Measurements from ENCODE around the gene TMX1.

The TMX1 gene

DNA sequence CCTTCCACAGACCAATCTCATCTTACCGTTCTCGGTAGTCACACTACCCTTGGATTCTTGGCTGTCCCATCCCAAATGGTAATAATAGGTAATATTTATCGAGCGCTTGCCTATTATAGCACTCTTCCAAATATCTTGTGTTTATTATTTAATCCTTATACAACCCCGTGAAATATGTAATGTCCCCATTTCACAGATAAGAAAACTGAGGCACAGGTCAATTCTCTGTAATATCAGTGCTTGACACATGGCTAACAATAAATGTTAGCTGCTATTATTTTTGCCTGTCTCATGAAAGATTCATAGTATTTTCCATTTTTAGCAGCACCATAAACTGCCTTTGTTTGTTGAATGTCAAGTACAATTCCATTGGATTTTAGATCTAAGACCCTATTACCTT lies 4.5 kb downstream of the TMX1 start:
- no peak for DNase-seq

- DNase-seq = no peak
Measured at GRCh38 chr14:51246032-51246431, 6.0 kb downstream of the TMX1 start.

GRCh38 chr14:51248016-51248987 lies 8.3 kb downstream of the TMX1 start:
- DNase-seq = no peak

GRCh38 chr14:51251486-51251885 lies 11.4 kb downstream of the TMX1 start:
- no peak for DNase-seq

GRCh38 chr14:51253880-51254279 lies 13.8 kb downstream of the TMX1 start:
- DNase-seq = no peak

DNA sequence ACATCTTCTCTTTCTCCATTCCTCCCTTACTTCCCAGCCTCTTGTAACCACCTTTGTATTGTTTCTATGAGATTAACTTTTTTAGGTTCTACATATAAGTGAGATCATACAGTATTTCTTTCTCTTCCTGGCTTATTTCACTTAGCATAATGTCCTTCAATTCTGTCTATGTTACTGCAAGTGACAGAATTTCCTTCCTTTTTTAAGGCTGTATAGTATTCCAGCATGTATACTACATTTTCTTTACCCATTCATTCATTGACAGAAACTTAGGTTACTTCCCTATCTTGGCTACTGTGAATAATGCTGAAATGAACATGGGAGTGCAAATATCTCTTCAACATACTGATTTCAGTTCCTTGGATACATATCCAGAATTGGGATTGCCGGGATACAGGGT lies 18.2 kb downstream of the TMX1 start:
- DNase-seq = no peak

DNA sequence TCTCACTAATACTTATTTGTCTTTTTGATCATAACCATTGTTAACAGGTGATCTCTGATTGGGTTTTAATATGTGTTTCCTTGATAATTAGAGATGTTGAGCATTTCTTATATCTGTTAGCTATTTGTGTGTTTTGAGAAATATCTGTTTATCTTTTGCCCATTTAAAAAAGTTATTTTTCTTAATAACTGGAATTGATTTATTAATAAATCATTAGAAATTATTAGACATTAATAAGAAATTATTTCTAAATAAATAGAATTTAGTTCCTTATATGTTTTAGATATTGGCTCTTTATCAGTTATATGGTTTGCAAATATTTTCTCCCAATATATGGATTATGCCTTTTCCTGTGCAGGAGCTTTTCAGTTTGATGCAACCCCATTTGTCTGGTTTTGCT lies 18.7 kb downstream of the TMX1 start:
- no peak for DNase-seq

DNA sequence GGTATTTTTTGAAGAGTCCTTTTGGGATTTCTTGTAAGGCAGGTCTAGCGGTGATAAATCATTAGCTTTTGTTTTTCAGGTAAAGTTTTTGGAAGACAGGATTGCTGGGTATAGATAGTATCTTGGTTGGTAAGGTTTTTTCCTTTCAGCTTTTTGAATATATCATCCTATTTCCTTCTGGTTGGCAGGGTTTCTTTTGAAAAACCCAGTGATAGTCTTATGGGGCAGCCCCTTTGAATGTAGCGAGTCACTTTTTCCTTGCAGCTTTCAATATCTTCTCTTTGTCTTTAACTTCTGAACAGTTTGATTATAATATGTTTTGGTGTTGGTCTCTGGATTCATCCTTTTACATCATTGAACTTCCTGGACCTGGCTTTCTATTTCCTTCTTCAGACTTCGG lies 20.2 kb downstream of the TMX1 start:
- DNase-seq = no peak

- no peak for DNase-seq
Measured at GRCh38 chr14:51261151-51261550, 21.1 kb downstream of the TMX1 start.

DNA sequence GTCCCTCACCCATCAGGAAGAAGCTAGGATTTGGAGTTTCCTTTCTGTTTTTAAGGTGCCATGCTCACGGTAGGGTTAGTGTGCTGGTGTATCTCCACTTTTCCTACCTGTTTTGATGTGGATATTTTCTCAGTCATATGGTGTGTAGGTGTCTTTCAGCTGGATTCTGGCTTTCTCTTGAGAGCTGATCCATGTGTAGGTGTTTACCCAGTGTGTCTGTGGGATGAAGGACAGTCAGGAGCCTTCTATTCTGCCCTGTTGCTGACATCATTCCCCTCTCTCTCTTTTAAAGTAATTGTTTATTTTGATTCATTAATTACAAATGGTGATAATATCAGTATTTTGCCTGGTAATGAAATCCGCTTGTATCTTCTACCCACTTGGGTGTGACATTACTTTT lies 22.8 kb downstream of the TMX1 start:
- no peak for DNase-seq

- DNase-seq = no peak
Measured at GRCh38 chr14:51269634-51270033, 29.6 kb downstream of the TMX1 start.

GRCh38 chr14:51276605-51277004 lies 36.6 kb downstream of the TMX1 start:
- DNase-seq = no peak

DNA sequence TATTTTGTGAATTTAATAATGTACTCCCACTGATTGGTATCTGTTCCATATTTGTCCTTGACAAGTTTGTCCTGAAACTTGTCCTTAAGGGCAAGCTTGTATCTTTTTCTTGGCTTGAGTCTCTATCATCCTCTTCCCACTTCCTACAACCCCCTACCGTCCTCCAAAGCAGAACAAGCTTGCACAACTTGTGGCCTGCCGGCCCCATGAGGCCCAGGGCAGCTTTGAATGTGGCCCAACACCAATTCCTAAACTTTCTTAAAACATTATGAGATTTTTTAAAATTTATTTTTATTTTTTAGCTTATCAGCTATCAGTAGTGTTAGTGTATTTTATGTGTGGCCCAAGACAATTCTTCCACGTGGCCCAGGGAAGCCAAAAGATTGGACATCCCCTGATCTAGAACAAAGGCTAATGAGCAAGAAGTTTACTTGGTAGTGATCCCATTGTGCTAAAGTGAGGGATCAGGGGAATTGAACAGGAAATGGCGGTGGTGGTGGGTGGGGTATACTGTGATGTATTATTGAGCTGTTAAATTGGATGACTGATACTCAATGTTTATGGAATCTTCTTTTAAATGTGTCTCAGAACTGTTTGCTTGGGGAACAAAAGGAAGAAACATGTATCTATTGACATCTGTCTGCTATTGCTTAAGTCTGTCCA lies 37.8 kb downstream of the TMX1 start:
- no peak for DNase-seq

DNA sequence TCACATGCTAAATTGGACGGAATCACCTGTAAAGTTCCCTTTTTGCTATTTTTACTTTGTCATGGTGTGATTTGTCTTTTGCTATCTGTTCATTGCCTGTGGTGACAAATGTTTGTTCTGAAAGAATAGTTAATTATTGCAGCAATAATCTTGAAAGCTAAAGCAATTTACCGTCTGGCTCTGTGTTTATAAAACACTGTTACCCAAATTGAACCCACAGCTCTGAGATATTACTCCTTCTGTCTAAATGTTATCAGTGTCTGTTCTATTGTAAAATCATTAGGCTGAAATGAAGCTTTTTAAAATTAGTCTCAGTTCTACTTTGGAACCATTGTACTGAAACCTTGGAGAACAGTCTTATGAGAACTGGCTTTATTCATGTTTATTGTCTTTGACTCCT lies 42.5 kb downstream of the TMX1 start:
- DNase-seq = no peak

GRCh38 chr14:51283402-51284085 lies 43.5 kb downstream of the TMX1 start:
- DNase-seq = no peak

DNA sequence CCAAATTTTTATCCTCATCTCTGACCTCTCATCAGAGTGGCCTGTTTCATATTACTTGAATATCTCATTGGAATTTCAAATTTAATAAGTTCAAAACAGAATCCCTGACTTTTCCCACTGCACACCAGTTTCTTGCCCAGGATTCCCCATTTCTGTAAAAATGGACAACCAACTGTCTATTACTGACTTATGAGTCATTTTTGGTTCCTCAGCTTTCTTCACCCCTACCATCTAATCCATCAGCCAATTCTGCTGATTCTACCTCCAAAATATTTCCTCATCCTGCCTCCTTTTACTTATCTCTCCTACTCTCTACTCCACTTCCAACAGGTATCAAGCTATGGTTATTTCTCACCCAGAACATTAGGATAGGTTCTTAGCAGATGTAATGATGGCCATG lies 44.2 kb downstream of the TMX1 start:
- no peak for DNase-seq

DNA sequence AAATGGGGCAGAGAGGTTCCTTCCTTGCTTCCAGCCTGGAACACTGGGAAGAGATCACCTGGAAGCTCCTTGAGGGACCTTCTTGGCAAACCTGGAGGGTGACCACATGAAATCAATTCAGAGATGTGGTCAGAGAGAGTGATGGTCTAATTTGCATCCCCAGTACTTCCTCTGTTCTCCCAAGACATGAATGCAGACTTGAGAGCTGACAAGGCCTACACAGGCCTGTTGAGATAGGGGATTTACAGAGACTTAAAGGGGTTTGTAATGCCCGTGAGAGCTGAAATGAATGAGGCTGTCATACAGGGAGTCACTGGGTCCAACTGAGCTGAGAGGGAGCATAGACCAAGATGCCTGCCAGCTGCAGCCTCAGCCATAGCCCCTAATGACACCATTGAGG lies 45.1 kb downstream of the TMX1 start:
- no peak for DNase-seq

DNA sequence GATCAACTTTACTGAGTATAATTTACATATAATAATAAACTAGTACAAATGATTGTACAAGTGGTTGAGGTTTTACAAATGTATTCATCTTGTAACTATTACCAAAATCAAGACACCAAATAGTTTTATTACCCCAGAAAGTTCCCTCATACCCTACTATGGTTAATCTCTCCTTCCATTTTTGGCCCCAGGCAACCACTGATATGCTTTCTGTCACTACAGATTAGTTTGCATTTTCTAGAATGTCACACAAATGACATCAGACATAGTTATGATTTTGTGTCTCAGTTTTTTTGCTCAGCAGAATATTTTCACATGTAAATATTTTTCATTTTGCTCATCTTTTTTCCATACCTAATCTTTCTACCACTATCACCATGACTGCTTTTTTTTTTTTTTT lies 49.1 kb downstream of the TMX1 start:
- no peak for DNase-seq

GRCh38 chr14:51290132-51290531 lies 50.1 kb downstream of the TMX1 start:
- DNase-seq = no peak

DNA sequence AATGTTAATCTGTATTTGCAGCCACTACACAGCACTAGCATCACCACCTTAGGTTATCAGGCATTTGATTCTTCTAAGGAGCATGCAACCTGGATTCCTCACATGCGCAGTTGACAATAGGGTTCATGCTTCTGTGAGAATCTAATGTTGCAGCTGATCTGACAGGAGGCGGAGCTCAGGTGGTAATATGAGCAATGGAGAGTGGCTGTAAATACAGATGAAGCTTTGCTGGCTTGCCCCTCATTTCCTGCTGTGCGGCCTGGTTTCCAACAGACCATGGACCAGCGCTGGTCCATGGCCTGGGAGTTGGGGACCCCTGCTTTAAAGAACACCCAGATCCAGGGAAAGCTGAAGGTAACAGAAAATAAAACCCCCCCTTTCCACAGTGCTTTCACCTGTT lies 51.0 kb downstream of the TMX1 start:
- no peak for DNase-seq

GRCh38 chr14:51293149-51293911 lies 53.3 kb downstream of the TMX1 start:
- no peak for DNase-seq

DNA sequence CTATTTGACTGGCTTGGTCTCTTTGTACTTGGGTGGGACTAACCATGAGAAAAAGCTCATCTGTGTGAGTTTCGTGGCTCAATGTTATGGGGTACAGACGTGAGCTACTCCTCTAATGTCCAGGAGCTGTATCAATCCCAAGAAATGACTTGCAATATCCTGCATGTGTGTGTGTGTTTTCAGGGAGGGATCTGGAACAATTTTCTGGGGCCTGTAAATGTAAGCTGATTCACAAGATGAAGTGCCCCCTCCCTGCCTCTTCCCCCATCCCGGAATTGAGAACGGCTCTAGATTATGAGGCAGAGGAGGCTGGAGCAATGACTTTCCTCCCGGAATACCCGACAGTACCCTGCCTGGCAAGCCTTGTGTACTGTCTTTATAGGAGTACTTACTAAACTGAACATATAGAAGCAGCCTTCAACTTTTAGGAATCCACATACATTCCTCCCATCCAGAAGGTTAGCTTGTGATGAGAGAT lies 53.9 kb downstream of the TMX1 start:
- no peak for DNase-seq
